Testis (tissue), 2 donors: ENCODE data around the gene MCTP1.

Experiments used
- POLR2A ChIP-seq: fragments of 450-650 bp; IDR thresholded peaks from one replicate; pipeline ENCODE4 v1.6.1; 2017; ENCODE audit warnings: antibody characterized with exemption, mild to moderate bottlenecking, moderate library complexity
- TF ChIP-seq, protein P1 (sequence below), 3 experiments: fragments of 450-650 bp in 2 of 3; fragments of 200-600 bp in 1 of 3; sonication (generic) in 1 of 3; IDR thresholded peaks; one replicate each; pipeline ENCODE4 v1.5.1; 2016 to 2019; ENCODE audit warnings: antibody characterized with exemption in 3 of 3, mild to moderate bottlenecking in 2 of 3, moderate library complexity in 1 of 3

DNA sequence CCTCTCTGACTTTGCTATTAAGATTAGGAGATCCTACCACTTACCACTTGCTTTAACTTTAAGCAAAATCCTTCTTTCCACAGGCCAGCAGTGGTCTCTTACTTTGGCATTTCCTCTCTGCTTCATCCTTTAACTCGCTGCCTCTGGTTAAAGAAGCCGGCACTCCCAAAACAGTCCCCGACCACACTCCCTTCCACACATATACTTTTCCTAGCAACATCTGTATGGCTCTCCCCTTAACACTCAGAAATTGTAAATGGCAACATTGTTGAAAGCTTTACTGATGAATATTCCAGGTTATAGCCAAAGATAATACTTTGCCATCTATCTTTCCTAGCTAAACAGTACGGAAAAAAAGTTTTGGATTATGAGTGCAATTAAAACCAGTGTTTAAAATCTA lies 133.2 kb downstream of the MCTP1 start:
- TF ChIP-seq, protein P1, sequence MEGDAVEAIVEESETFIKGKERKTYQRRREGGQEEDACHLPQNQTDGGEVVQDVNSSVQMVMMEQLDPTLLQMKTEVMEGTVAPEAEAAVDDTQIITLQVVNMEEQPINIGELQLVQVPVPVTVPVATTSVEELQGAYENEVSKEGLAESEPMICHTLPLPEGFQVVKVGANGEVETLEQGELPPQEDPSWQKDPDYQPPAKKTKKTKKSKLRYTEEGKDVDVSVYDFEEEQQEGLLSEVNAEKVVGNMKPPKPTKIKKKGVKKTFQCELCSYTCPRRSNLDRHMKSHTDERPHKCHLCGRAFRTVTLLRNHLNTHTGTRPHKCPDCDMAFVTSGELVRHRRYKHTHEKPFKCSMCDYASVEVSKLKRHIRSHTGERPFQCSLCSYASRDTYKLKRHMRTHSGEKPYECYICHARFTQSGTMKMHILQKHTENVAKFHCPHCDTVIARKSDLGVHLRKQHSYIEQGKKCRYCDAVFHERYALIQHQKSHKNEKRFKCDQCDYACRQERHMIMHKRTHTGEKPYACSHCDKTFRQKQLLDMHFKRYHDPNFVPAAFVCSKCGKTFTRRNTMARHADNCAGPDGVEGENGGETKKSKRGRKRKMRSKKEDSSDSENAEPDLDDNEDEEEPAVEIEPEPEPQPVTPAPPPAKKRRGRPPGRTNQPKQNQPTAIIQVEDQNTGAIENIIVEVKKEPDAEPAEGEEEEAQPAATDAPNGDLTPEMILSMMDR (IDR thresholded peaks at IDR 0.05), result no peak
- no peak for TF ChIP-seq POLR2A
